Spleen (tissue), 11 donors: Measurements from ENCODE around the gene RAPH1. TPM values are rescaled to one million over a fixed set of nuclear protein-coding genes. Genes with fewer than 3 reads are reported as not detected.

Source experiments
- DNase-seq: peaks from one replicate; pipeline ENCODE4 v3.0.0-alpha.2; 2020
- H3K27ac ChIP-seq, 8 donors: fragments of 200-600 bp; sonication (generic) in 7 of 8; 1 replicate in 4 of 8; 2 replicates in 4 of 8; pipeline versions ENCODE4 v1.5.0 to v1.8.0; 2016 to 2021; ENCODE audit warnings: inconsistent platforms in 4 of 8, mild to moderate bottlenecking in 4 of 8, moderate library complexity in 1 of 8
- H3K27me3 ChIP-seq, 7 donors: fragments of 200-600 bp; sonication (generic) in 6 of 7; replicated peaks in 1 of 7; 1 replicate in 4 of 7; 2 replicates in 3 of 7; pipeline versions ENCODE4 v1.5.0 to v1.8.0; 2016 to 2021; ENCODE audit warnings: inconsistent platforms in 3 of 7, mild to moderate bottlenecking in 1 of 7
- H3K36me3 ChIP-seq, 6 donors: fragments of 200-600 bp; sonication (generic) in 5 of 6; 1 replicate in 4 of 6; 2 replicates in 2 of 6; pipeline versions ENCODE4 v1.5.0 to v1.8.0; 2016 to 2021; ENCODE audit warnings: inconsistent platforms in 2 of 6
- H3K4me1 ChIP-seq, 6 donors: fragments of 200-600 bp; sonication (generic) in 5 of 6; 1 replicate in 3 of 6; 2 replicates in 3 of 6; pipeline versions ENCODE4 v1.5.0 to v1.8.0; 2016 to 2021; ENCODE audit warnings: inconsistent platforms in 3 of 6
- H3K4me3 ChIP-seq, 8 donors: fragments of 200-600 bp; sonication (generic) in 7 of 8; 1 replicate in 4 of 8; 2 replicates in 4 of 8; pipeline versions ENCODE4 v1.5.0 to v1.8.0; 2016 to 2021; ENCODE audit warnings: inconsistent platforms in 4 of 8, mild to moderate bottlenecking in 4 of 8, moderate library complexity in 2 of 8
- H3K9me3 ChIP-seq, 8 donors: fragments of 200-600 bp; sonication (generic) in 7 of 8; 1 replicate in 4 of 8; 2 replicates in 4 of 8; pipeline versions ENCODE4 v1.5.0 to v1.8.0; 2016 to 2021; ENCODE audit warnings: inconsistent platforms in 4 of 8
- POLR2A ChIP-seq, 3 donors: fragments of 450-650 bp; IDR thresholded peaks; one replicate each; pipeline ENCODE4 v1.5.1; 2017; ENCODE audit warnings: antibody characterized with exemption in 3 of 3, mild to moderate bottlenecking in 1 of 3
- POLR2AphosphoS5 ChIP-seq, 3 donors: sonication (generic); formaldehyde crosslinking; IDR thresholded peaks; one replicate each; pipeline ENCODE4 v1.5.1; 2017; ENCODE audit warnings: antibody characterized with exemption in 3 of 3
- WGBS, 5 donors: extraction: QIAGEN DNeasy Blood & Tissue Kit in 3 of 5; methylation state at CpG; one replicate each; pipeline versions ENCODE4 v1.1.5 to v1.1.7; 2013 to 2018; 5-methylcytosine and 5-hydroxymethylcytosine counted together
- intact Hi-C: fragments of 100-400 bp; cut with DNase I; formaldehyde crosslinking; loops from one replicate; pipeline ENCODE4 v1.15.0; 2023; ENCODE audit warnings: low total_unique reads
- polyA plus RNA-seq, 3 donors: library from polyadenylated mRNA; stranded (reverse); fragments of 200-250 nt; gene quantifications; one replicate each; pipeline ENCODE4 v1.2.1, GENCODE V29; 2013
- total RNA-seq, 7 donors: library from RNA; depleted of rRNA in 3 of 7; stranded (reverse); fragments of >200 nt in 3 of 7; fragmentation: NEBNext Ultra II Directional in 4 of 7; extraction: Animal tissue kit (Norgen Biotek cat#: 25700) in 4 of 7; gene quantifications; one replicate each; pipeline versions ENCODE4 v1.1.0 to v1.2.1, GENCODE V29; 2016 to 2021
- TF ChIP-seq, protein P1 (sequence below), 11 experiments: fragments of 200-600 bp in 7 of 11; fragments of 450-650 bp in 4 of 11; sonication (generic) in 4 of 11; IDR thresholded peaks in 8 of 11; conservative IDR thresholded peaks in 3 of 11; 1 replicate in 7 of 11; 2 replicates in 4 of 11; pipeline versions ENCODE4 v1.4.0 to v1.8.0; 2016 to 2021; ENCODE audit warnings: antibody characterized with exemption in 11 of 11, inconsistent platforms in 4 of 11, mild to moderate bottlenecking in 1 of 11
- donor health status: healthy with polysubstance abuse.
- donor health status: DM: no; HTN: no; CAD: no; lungs with moderate emphysema.
- donor health status: DM: no; HTN: no; CAD: no.
- donor health status: Bipolar disorder and iron deficiency.
- donor health status: healthy.
- donor health status: DM: no; HTN: no; CAD: no.
- donor health status: DM: yes; HTN: yes; CAD: no.

The RAPH1 gene
- total and polyA plus RNA-seq, 10 donors: 2.6 to 138 (median 70.9) TPM

DNA sequence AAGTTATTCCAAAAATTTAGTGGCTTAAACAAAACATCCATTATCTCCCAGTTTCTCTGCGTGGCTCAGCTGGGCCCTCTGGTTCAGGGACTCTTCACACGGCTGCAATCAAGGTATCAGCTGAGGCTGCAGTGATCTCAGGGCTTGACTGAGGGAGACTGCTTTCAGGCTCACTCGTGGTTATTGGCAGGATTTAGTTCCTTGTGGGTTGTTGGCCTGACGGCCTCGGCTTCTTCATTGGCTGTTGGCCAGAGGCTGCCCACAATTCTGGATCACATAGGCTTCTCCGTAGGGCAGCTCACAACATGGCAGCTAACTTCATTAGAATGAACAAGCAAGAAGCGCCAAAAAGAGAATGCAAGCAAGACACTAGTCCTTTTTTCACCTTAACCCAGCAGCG, 116.8 kb downstream of the RAPH1 start:
- intact Hi-C loops: no loop called here
- Histone ChIP-seq H3K27ac (no peak overlapping the region), H3K27me3 (no peaks in the 10 kb centered on the region), H3K4me3 (no peak overlapping the region), H3K36me3 (peaks cover 0 to 71% (median 25%) of the 10 kb centered on the region in 6 donors), H3K9me3 (peaks cover 0 to 18% (median 14%) of the 10 kb centered on the region in 8 donors), H3K4me1 (peaks cover 0 to 9% (median under 1%) of the 10 kb centered on the region in 6 donors)
- DNase-seq: no peak
- TF ChIP-seq POLR2AphosphoS5 (IDR thresholded peaks at IDR 0.05) (no peak), POLR2A (IDR thresholded peaks at IDR 0.05) (no peak)
- TF ChIP-seq, protein P1, sequence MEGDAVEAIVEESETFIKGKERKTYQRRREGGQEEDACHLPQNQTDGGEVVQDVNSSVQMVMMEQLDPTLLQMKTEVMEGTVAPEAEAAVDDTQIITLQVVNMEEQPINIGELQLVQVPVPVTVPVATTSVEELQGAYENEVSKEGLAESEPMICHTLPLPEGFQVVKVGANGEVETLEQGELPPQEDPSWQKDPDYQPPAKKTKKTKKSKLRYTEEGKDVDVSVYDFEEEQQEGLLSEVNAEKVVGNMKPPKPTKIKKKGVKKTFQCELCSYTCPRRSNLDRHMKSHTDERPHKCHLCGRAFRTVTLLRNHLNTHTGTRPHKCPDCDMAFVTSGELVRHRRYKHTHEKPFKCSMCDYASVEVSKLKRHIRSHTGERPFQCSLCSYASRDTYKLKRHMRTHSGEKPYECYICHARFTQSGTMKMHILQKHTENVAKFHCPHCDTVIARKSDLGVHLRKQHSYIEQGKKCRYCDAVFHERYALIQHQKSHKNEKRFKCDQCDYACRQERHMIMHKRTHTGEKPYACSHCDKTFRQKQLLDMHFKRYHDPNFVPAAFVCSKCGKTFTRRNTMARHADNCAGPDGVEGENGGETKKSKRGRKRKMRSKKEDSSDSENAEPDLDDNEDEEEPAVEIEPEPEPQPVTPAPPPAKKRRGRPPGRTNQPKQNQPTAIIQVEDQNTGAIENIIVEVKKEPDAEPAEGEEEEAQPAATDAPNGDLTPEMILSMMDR (IDR thresholded peaks at IDR 0.05 in 8 of 11, conservative IDR thresholded peaks at IDR 0.05 in 3 of 11): no peak
- 87 to 94% (median 88%) methylated on average over 8 of the region's 8 CpGs for WGBS, 5 donors

GRCh38 chr2:203413796-203414195, 121.3 kb downstream of the RAPH1 start:
- peaks cover 0 to 22% (median 9%) of the 10 kb centered on the region in 6 donors for H3K4me1 ChIP-seq
- H3K27ac ChIP-seq: no peak overlapping the region
- H3K4me3 ChIP-seq: no peak overlapping the region
- H3K27me3 ChIP-seq: no peaks in the 10 kb centered on the region
- peaks cover 0 to 11% (median 10%) of the 10 kb centered on the region in 8 donors for H3K9me3 ChIP-seq
- no peak for DNase-seq
- peaks cover 0 to 64% (median 27%) of the 10 kb centered on the region in 6 donors for H3K36me3 ChIP-seq
- no peak for TF ChIP-seq POLR2AphosphoS5 (IDR thresholded peaks at IDR 0.05)
- no peak for TF ChIP-seq POLR2A (IDR thresholded peaks at IDR 0.05)
- TF ChIP-seq, protein P1 (IDR thresholded peaks at IDR 0.05 in 8 of 11, conservative IDR thresholded peaks at IDR 0.05 in 3 of 11): no peak
- intact Hi-C loops: no loop called here

DNA sequence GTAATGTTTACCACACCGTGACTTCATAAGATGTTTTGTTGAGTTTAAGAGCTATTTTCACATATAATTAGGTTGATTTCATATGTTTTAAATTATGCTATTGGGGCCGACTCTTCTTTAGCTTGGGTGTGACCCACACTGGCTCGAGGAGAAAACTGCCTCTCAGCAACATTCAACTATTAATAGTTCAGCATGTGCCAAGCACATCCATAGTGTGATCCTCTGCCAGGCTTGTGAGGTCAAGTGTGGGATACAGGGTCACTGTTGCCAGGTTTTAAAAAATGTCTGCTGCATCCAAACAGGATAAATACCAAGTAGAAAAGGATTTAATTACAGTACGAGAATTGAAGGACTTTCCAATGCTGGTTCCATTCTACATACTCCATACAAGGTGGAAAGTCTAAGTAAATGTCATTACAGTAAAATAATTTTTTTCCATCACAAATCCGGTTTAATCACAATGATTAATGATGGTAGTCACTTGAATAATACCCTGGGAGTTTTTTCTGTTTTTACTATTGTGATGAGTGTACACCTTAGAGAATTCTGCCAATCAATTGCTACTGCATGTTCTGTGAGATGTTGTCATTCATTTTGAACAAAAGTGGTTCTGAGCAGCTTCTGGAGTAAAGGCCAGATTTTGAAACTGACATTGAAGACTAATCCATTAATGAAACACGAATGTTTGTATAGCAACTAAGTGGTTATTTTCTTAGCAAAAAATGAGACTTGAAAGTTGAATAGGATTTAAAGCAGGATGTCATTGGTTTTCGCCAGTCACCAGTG, 122.4 kb downstream of the RAPH1 start:
- peaks cover 0 to 22% (median 9%) of the 10 kb centered on the region in 6 donors for H3K4me1 ChIP-seq
- DNase-seq: no peak
- WGBS, 5 donors: 51 to 68% (median 62%) methylated on average over 7 of the region's 7 CpGs
- H3K9me3 ChIP-seq: peaks cover 0 to under 1% (median 0%) of the 10 kb centered on the region in 8 donors
- TF ChIP-seq POLR2A (IDR thresholded peaks at IDR 0.05) (no peak), POLR2AphosphoS5 (IDR thresholded peaks at IDR 0.05) (peak in 1 of 3 donors; percentile 58)
- TF ChIP-seq, protein P1 (IDR thresholded peaks at IDR 0.05 in 8 of 11, conservative IDR thresholded peaks at IDR 0.05 in 3 of 11): no peak
- H3K27me3 ChIP-seq: no peaks in the 10 kb centered on the region
- no peak overlapping the region for H3K4me3 ChIP-seq
- H3K36me3 ChIP-seq: peaks cover 0 to 62% (median 17%) of the 10 kb centered on the region in 6 donors
- H3K27ac ChIP-seq: peak overlapping the region in 4 of 8 donors; percentile 6 to 46 (median 27)
- intact Hi-C loops: no loop called here

GRCh38 chr2:203407496-203407895, 127.6 kb downstream of the RAPH1 start:
- no peak for TF ChIP-seq POLR2AphosphoS5 (IDR thresholded peaks at IDR 0.05)
- TF ChIP-seq POLR2A (IDR thresholded peaks at IDR 0.05): no peak
- TF ChIP-seq, protein P1 (IDR thresholded peaks at IDR 0.05 in 8 of 11, conservative IDR thresholded peaks at IDR 0.05 in 3 of 11): no peak
- Histone ChIP-seq H3K27me3 (no peaks in the 10 kb centered on the region), H3K4me1 (peaks cover 0 to 9% (median 3%) of the 10 kb centered on the region in 6 donors), H3K27ac (no peak overlapping the region), H3K36me3 (peaks cover 0 to 89% (median 23%) of the 10 kb centered on the region in 6 donors), H3K4me3 (no peak overlapping the region), H3K9me3 (no peaks in the 10 kb centered on the region)
- intact Hi-C loops: no loop called here
- no peak for DNase-seq
